CD14-positive monocyte (primary cell): ENCODE results near the gene CRISP2. TPM values are rescaled to one million over a fixed set of nuclear protein-coding genes. Genes with fewer than 3 reads are reported as not detected.
A peak's percentile ranks its signal among the peaks of the same experiment; 100 is the strongest.

ENCODE experiments used
- DNase-seq, 3 donors: peaks; one replicate each; pipeline ENCODE4 v3.0.0-alpha.2; 2011 to 2022
- H2AFZ ChIP-seq: 2 replicates; pipeline ENCODE4 v1.6.0; 2012; ENCODE audit warnings: mild to moderate bottlenecking, low read depth, low read length, inconsistent platforms; ENCODE audit not compliant: insufficient read depth, poor library complexity, severe bottlenecking
- H3K27ac ChIP-seq, 2 donors: 1 replicate in 1 of 2; 2 replicates in 1 of 2; pipeline ENCODE4 v1.5.1; 2012 to 2013; ENCODE audit warnings: low read length in 2 of 2, control low read depth in 1 of 2, inconsistent platforms in 1 of 2, low read depth in 1 of 2, mild to moderate bottlenecking in 1 of 2
- H3K27me3 ChIP-seq, 2 donors: one replicate each; pipeline versions ENCODE4 v1.6.0 to v1.6.1; 2011 to 2013; ENCODE audit warnings: low read length in 2 of 2; ENCODE audit not compliant: control insufficient read depth in 2 of 2, insufficient read depth in 2 of 2
- H3K36me3 ChIP-seq, 2 donors: replicated peaks in 1 of 2; 1 replicate in 1 of 2; 2 replicates in 1 of 2; pipeline versions ENCODE4 v1.5.1 to v1.6.1; 2012 to 2013; ENCODE audit warnings: low read length in 2 of 2, control low read depth in 1 of 2, inconsistent platforms in 1 of 2, mild to moderate bottlenecking in 1 of 2; ENCODE audit not compliant: insufficient read depth in 2 of 2, control insufficient read depth in 1 of 2
- H3K4me1 ChIP-seq, 2 donors: 1 replicate in 1 of 2; 2 replicates in 1 of 2; pipeline versions ENCODE4 v1.5.1 to v1.6.1; 2012 to 2013; ENCODE audit warnings: low read length in 2 of 2, control low read depth in 1 of 2, inconsistent platforms in 1 of 2, mild to moderate bottlenecking in 1 of 2, moderate library complexity in 1 of 2; ENCODE audit not compliant: insufficient read depth in 2 of 2, control insufficient read depth in 1 of 2
- H3K4me2 ChIP-seq: replicated peaks from 2 replicates; pipeline ENCODE3; 2012; ENCODE audit warnings: low read length, moderate library complexity, mild to moderate bottlenecking; ENCODE audit not compliant: poor library complexity, severe bottlenecking; ENCODE audit errors: extremely low read depth
- H3K4me3 ChIP-seq, 3 experiments: fragments of 200-600 bp in 1 of 3; sonication (generic) in 1 of 3; replicated peaks in 1 of 3; 1 replicate in 2 of 3; 2 replicates in 1 of 3; pipeline ENCODE4 v1.5.1; 2011 to 2013; ENCODE audit warnings: low read length in 3 of 3, mild to moderate bottlenecking in 3 of 3, control low read depth in 2 of 3, low read depth in 2 of 3, inconsistent platforms in 1 of 3, moderate library complexity in 1 of 3
- H3K79me2 ChIP-seq: 2 replicates; pipeline ENCODE4 v1.6.0; 2012; ENCODE audit warnings: mild to moderate bottlenecking, control low read depth, inconsistent platforms, low read length, moderate library complexity; ENCODE audit not compliant: insufficient read depth
- H3K9ac ChIP-seq: 2 replicates; pipeline ENCODE4 v1.6.0; 2017; ENCODE audit warnings: low read length, mild to moderate bottlenecking; ENCODE audit not compliant: insufficient read depth, poor library complexity, severe bottlenecking
- H3K9me3 ChIP-seq, 2 donors: replicated peaks in 1 of 2; 1 replicate in 1 of 2; 2 replicates in 1 of 2; pipeline versions ENCODE4 v1.5.1 to v1.6.1; 2012 to 2013; ENCODE audit warnings: low read length in 2 of 2, control low read depth in 1 of 2; ENCODE audit not compliant: control insufficient read depth in 1 of 2, insufficient read depth in 1 of 2
- H4K20me1 ChIP-seq: 2 replicates; pipeline ENCODE4 v1.6.0; 2012; ENCODE audit warnings: mild to moderate bottlenecking, low read length, control low read depth, moderate library complexity; ENCODE audit not compliant: insufficient read depth
- H3K27ac Mint-ChIP-seq, 7 donors: one replicate each; pipeline ENCODE4 v1.8.0; 2020; ENCODE audit warnings: mild to moderate bottlenecking in 7 of 7, mixed read lengths in 7 of 7, moderate library complexity in 6 of 7, inconsistent platforms in 2 of 7
- H3K27me3 Mint-ChIP-seq, 3 donors: one replicate each; pipeline ENCODE4 v1.8.0; 2021 to 2022; ENCODE audit warnings: low read depth in 3 of 3, mild to moderate bottlenecking in 3 of 3, mixed read lengths in 3 of 3, moderate library complexity in 3 of 3, inconsistent platforms in 1 of 3
- H3K36me3 Mint-ChIP-seq, 2 donors: one replicate each; pipeline ENCODE4 v1.8.0; 2020; ENCODE audit warnings: mixed read lengths in 2 of 2, inconsistent platforms in 1 of 2, mild to moderate bottlenecking in 1 of 2
- H3K4me1 Mint-ChIP-seq: one replicate; pipeline ENCODE4 v1.8.0; 2020; ENCODE audit warnings: mild to moderate bottlenecking, mixed read lengths
- H3K4me3 Mint-ChIP-seq, 2 donors: one replicate each; pipeline ENCODE4 v1.8.0; 2020; ENCODE audit warnings: mild to moderate bottlenecking in 2 of 2, mixed read lengths in 2 of 2, moderate library complexity in 1 of 2
- H3K9me3 Mint-ChIP-seq, 7 donors: one replicate each; pipeline ENCODE4 v1.8.0; 2020 to 2022; ENCODE audit warnings: mixed read lengths in 7 of 7, mild to moderate bottlenecking in 6 of 7, moderate library complexity in 6 of 7, inconsistent platforms in 2 of 7
- CTCF ChIP-seq: fragments of 200-600 bp; IDR thresholded peaks from one replicate; pipeline ENCODE4 v1.8.0; 2022; ENCODE audit warnings: antibody characterized with exemption, mild to moderate bottlenecking
- WGBS: methylation state at CpG from one replicate; pipeline ENCODE4 v1.1.5; 2013; ENCODE audit warnings: missing lambda C conversion rate; ENCODE audit not compliant: insufficient coverage; 5-methylcytosine and 5-hydroxymethylcytosine counted together
- intact Hi-C, 2 donors: fragments of 100-400 bp; cut with micrococcal nuclease; formaldehyde crosslinking; loops; one replicate each; pipeline versions ENCODE4 v1.15.0 to v1.15.1; 2023
- polyA plus RNA-seq, 3 donors: library from polyadenylated mRNA; depleted of rRNA in 1 of 3; unstranded in 2 of 3; stranded (reverse) in 1 of 3; fragments of 300-500 nt in 2 of 3; fragments of >200 nt in 1 of 3; fragmentation: Illumina TruSeq in 2 of 3; gene quantifications; 1 replicate in 2 of 3; 2 replicates in 1 of 3; pipeline ENCODE4 v1.2.3, GENCODE V29; 2012 to 2021

The CRISP2 gene
- polyA plus RNA-seq, 3 donors = not detected

- Mint-ChIP-seq H3K9me3 (peaks cover 0 to 18% (median under 1%) of the 10 kb centered on the region in 7 donors), H3K4me1 (peaks cover 5% of the 10 kb centered on the region)
- no peak for DNase-seq
Measured at GRCh38 chr6:49666930-49667757, 46.2 kb downstream of the CRISP2 start.

GRCh38 chr6:49666480-49666879, 46.9 kb downstream of the CRISP2 start:
- DNase-seq = no peak
- Mint-ChIP-seq H3K27ac (no peak overlapping the region), H3K9me3 (peaks cover 0 to 13% (median 0%) of the 10 kb centered on the region in 7 donors), H3K27me3 (peaks cover 0 to 2% (median 0%) of the 10 kb centered on the region in 3 donors), H3K4me3 (no peak overlapping the region), H3K4me1 (peaks cover 5% of the 10 kb centered on the region), H3K36me3 (no peaks in the 10 kb centered on the region)
- TF ChIP-seq CTCF = no peak
- H3K27ac ChIP-seq = no peak overlapping the region
- H2AFZ ChIP-seq = no peak overlapping the region
- no peaks in the 10 kb centered on the region for H3K4me1 ChIP-seq
- no peak overlapping the region for H3K9ac ChIP-seq
- no peak overlapping the region for H3K4me2 ChIP-seq
- intact Hi-C loops = no loop called here
- no peaks in the 10 kb centered on the region for H4K20me1 ChIP-seq
- no peaks in the 10 kb centered on the region for H3K9me3 ChIP-seq
- no peak overlapping the region for H3K4me3 ChIP-seq
- no peaks in the 10 kb centered on the region for H3K79me2 ChIP-seq
- H3K27me3 ChIP-seq = no peaks in the 10 kb centered on the region
- H3K36me3 ChIP-seq = no peaks in the 10 kb centered on the region
- WGBS = no CpG with 5 or more reads among the region's 1 CpG

More at GRCh38 chr6:49666930-49667757, 46.2 kb downstream of the CRISP2 start:
- no peaks in the 10 kb centered on the region for H3K9me3 ChIP-seq
- no peaks in the 10 kb centered on the region for H3K36me3 Mint-ChIP-seq
- no peaks in the 10 kb centered on the region for H3K36me3 ChIP-seq
- no peaks in the 10 kb centered on the region for H3K27me3 ChIP-seq
- no CpG with 5 or more reads among the region's 5 CpGs for WGBS
- H3K27ac Mint-ChIP-seq = no peak overlapping the region
- TF ChIP-seq CTCF = no peak
- no peaks in the 10 kb centered on the region for H3K4me1 ChIP-seq
- no peak overlapping the region for H3K9ac ChIP-seq
- H3K4me3 ChIP-seq = no peak overlapping the region
- H3K4me2 ChIP-seq = no peak overlapping the region
- H3K27me3 Mint-ChIP-seq = peaks cover 0 to 2% (median 0%) of the 10 kb centered on the region in 3 donors
- H3K27ac ChIP-seq = no peak overlapping the region
- intact Hi-C loops = no loop called here
- no peaks in the 10 kb centered on the region for H3K79me2 ChIP-seq
- no peak overlapping the region for H2AFZ ChIP-seq
- peak overlapping the region in 1 of 2 donors; percentile 46 for H3K4me3 Mint-ChIP-seq
- no peaks in the 10 kb centered on the region for H4K20me1 ChIP-seq
